LoVo (cell line): Measurements from ENCODE around the gene DNAH2.

Experiments
- DNase-seq: peaks from one replicate; pipeline ENCODE4 v3.0.0-alpha.2; 2016; ENCODE audit warnings: low spot score

The DNAH2 gene

DNA sequence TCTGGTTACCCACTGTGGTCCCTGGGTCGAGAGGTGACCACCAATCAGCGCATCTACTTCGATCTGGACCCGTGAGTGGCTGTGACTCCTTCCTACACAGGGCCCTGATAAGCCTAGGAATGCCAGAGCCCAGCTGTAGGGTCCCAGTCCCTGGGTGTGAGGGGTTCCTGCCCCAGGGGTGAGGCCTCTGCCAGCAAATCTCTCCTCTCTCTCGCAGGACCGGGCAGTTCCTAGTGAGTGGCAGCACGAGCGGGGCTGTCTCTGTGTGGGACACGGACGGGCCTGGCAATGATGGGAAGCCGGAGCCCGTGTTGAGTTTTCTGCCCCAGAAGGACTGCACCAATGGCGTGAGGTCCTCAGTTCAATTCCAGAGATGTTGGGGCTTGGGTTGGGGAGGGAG, 14.8 kb upstream of the DNAH2 start:
- no peak for DNase-seq

DNA sequence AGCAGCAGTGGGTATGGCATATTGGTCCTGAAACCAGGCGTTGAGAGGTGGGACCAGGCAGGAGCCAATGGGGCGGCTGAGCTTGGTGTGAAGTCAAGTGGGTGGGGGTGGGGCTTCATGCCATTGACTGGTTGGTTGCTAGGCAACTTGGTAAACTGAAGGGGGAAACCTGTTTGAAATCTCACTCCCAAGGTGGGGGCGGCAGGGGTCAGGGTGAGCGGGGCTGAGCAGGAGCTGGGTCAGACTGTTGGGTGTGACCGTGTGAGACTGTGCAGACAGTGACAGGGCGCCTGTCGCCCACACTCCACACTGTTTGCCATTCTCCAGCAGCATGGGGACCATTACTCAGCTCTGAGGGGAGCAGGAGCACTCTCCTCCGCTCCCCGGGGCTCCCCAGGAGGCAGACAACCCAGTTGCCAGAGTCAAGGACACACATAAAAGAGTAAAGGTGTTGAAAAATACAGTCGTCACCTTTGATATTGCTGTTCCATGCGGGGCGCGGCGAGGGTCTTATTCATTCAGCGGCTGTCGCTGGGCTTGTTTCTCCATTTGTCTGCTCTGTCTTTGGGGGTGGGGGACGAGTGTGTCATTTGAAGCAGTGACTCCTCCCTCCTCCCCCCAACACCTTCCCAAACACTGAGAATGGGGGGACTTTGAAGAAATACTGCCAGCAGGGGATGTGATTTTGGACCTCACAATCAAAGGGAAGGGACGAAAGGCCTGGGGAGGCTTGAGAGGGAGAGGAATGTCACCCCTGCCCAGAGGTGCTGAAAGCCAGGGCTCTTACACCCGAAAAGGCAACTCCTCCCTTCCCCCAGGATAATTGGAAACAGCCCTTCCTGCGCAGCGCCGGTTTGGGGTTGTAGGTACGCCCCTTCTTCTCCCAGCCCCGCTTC, 13.7 kb upstream of the DNAH2 start:
- DNase-seq: no peak

- no peak for DNase-seq
These were observed 12.8 kb upstream of the DNAH2 start, which contains the start of gene EFNB3 for GRCh38 chr17:7704601-7705268. TSS of gene EFNB3 (plus strand) at chr17:7705202. CDS start at chr17:7705599, 397 bp downstream.

DNA sequence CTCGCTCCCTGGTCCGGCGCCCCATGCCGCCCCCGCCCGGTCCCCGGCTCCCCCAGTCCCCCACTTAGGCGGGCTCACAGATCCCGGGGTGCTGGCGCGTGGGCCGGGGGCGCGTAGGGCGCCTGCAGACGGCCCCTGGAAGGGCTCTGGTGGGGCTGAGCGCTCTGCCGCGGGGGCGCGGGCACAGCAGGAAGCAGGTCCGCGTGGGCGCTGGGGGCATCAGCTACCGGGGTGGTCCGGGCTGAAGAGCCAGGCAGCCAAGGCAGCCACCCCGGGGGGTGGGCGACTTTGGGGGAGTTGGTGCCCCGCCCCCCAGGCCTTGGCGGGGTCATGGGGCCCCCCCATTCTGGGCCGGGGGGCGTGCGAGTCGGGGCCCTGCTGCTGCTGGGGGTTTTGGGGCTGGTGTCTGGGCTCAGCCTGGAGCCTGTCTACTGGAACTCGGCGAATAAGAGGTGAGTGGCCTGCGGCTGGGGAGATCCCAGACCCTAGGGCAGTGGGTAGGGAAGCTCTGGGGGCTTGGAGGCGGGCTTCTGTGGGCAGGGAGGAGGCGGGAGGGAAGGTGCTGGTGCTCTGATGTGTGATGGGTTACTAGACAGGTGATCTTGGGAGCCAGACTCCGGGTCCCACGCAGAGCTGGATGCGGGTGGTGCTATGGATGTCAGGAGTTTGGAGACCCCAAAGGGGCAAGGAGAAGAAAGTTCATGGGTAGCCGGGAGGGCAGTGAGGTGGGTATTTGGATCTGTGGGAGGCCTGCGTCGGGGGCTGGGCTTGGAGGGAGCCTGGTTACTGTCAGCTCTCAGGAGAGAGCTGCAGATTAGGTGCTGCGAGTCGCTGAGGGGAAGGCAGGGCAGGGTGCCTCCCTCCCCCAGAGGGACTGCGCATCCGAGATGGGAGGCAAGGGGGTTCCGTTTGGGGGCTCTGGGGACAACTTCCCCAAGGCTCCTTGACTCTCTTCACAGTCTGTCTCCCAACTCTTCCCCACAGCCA, 12.0 kb upstream of the DNAH2 start:
- no peak for DNase-seq

- no peak for DNase-seq
These were observed 10.8 kb upstream of the DNAH2 start for GRCh38 chr17:7706631-7707354.

DNA sequence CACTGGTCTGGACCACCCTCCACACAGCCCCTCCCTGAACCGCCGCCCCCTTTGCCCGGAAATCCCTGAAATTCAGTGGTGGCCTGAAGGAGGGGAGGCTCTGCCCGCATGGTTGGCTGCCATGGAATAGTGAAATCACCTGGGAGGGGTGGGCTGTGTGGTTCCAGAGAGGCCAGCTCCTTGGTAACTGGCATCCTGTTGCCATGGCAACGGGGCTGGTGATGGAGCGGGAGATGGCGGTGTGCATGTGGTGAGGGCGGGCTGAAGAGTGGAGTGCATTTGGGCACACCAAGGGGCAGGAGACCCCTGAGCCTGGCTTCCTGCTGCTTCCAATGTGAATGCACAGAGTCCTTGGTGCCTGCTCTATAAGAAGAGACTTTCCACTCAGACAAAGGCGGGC, 10.1 kb upstream of the DNAH2 start:
- DNase-seq: no peak

GRCh38 chr17:7707858-7708750, 9.4 kb upstream of the DNAH2 start:
- DNase-seq: no peak

DNA sequence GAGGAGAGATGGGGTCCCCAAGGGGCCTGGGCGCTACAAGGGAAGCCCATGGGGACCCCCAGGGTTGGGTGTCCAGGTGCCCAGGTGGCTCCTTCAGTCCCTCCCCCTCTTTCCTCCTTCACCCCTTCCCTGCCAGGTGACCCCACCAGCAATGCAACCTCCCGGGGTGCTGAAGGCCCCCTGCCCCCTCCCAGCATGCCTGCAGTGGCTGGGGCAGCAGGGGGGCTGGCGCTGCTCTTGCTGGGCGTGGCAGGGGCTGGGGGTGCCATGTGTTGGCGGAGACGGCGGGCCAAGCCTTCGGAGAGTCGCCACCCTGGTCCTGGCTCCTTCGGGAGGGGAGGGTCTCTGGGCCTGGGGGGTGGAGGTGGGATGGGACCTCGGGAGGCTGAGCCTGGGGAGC, 8.5 kb upstream of the DNAH2 start:
- no peak for DNase-seq

DNA sequence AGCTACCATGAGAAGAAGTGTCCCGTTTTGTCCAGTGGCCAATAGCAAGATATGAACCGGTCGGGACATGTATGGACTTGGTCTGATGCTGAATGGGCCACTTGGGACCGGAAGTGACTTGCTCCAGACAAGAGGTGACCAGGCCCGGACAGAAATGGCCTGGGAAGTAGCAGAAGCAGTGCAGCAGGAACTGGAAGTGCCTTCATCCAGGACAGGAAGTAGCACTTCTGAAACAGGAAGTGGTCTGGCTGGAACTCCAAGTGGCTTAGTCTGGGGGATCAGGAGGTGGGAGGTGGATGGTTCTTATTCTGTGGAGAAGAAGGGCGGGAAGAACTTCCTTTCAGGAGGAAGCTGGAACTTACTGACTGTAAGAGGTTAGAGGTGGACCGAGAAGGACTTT, 7.2 kb upstream of the DNAH2 start:
- no peak for DNase-seq

- no peak for DNase-seq
These were observed 6.3 kb upstream of the DNAH2 start for GRCh38 chr17:7711051-7711755.

GRCh38 chr17:7712111-7712771, 5.3 kb upstream of the DNAH2 start:
- no peak for DNase-seq

GRCh38 chr17:7713782-7714181, 3.8 kb upstream of the DNAH2 start:
- no peak for DNase-seq

- no peak for DNase-seq
These were observed 2.6 kb upstream of the DNAH2 start for GRCh38 chr17:7714721-7715594.

GRCh38 chr17:7715936-7716886, 1.3 kb upstream of the DNAH2 start:
- DNase-seq: no peak

DNA sequence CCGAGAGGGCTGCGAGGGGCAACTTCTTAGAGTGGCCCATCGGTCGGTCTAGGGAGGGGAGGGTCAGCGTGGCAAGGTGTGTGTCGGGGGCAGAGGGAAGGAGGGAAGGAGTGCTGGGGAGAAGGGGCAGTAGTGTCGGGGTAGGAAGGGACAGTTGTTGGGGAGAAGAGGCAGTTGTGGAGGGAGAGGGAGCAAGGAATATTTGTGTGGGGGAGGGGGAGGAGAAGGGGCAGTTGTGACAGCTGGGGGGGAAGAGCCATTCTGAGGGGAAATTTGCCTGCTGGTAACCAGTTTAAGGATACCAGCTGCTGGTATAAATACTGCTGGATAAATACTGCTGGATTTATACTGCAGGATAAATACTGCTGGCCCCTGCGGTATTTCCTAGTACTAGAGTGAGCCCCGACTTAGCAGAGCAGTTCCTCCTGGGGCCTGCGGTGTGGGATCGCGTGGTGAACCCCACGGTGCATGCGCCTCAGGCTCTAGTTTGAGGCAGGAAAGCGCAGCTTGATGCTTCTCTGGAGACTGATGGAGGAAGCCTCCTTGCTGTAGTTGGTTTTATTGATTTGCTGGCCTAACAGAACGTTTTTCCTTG, 309 bp downstream of the DNAH2 start:
- DNase-seq: no peak

GRCh38 chr17:7719661-7720060, 2.1 kb downstream of the DNAH2 start:
- no peak for DNase-seq

GRCh38 chr17:7720125-7720524, 2.6 kb downstream of the DNAH2 start:
- DNase-seq: no peak
